ENCODE data around the gene ZFP37.
"Not testable (repeated sequence)": the region's sequence is repeated elsewhere in the genome, so short reads cannot be mapped to it uniquely, and the experiment has no call there.

The ZFP37 gene

DNA sequence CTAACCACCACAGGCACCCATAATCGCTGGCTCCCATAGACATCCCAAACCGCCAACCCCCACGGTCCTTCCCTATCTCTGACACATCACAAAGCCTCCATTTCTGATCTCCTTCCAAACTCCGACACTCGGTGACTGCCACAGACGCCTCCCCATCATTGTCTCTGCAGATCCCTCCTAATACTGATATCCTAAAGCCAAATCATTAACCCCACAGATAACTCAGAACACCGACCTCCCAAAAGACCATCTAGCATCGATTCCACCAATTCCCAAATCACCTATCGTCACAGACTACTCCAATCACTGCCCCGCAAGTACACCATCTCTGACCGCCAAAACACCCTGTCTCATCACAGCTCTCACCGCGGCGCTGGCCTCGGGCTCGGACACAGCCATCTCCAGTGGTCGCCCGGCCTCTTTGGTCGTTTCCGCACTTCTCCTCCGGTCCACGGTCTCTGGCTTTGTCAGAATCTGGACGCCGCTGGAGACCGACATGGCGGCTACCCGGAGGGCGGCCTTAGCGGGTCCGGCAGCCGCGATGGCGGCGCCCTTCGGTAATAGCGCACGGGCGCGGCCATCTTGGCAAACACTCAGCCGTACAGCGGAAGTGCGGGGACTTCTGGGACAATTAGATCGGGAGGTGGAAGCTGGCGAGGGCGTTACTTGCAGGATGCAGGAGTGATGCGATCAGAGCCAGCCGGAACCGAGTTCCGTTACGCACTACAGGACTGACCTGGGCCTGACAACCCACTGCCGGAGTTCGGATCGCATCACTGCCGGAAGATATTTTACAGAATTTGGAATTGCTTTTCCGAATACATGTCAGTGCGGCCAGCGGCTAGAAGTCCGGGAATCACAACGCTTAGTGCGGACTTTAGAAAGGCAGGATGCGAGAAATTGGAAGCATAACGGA, at the start of gene ZFP37:
Gene ZFP37, minus strand, starts transcription at position 534 of the 916 bp plus-strand sequence. Its CDS starts 36 bp downstream, at position 498.
- Histone ChIP-seq H3K9me2 (replicated peaks; ENCODE audit: low read depth, low read length) (no peaks in the 10 kb centered on the region), H2AFZ (ENCODE audit: low read length) (no peak within 1 kb of the TSS), H3F3A (ENCODE audit: low read depth) (no peaks in the 10 kb centered on the region), H3K27me3 (ENCODE audit: insufficient read depth, low read length, poor library complexity, severe bottlenecking) (no peaks in the 10 kb centered on the region), H4K20me1 (ENCODE audit: insufficient read depth, low read length, poor library complexity, severe bottlenecking) (no peaks in the 10 kb centered on the region), H3K4me3 (ENCODE audit: low read length, poor library complexity, severe bottlenecking) (no peak within 1 kb of the TSS), H3K9ac (ENCODE audit: low read depth, low read length, poor library complexity, severe bottlenecking) (no peak within 1 kb of the TSS), H3K4me1 (ENCODE audit: insufficient read depth, low read length, poor library complexity, severe bottlenecking) (no peaks in the 10 kb centered on the region), H3K4me2 (ENCODE audit: low read depth, low read length, poor library complexity, severe bottlenecking) (no peak within 1 kb of the TSS), H3K36me3 (ENCODE audit: insufficient read depth, low read length) (no peaks in the 10 kb centered on the region), H3K79me2 (ENCODE audit: insufficient read depth, low read length) (no peaks in the 10 kb centered on the region), H3K9me3 (ENCODE audit: insufficient read depth, low read depth, low read length) (peaks cover 4% of the 10 kb centered on the region; the same call in 1 of the 2 replicates)
- TF ChIP-seq EZH2phosphoT487 (IDR thresholded peaks at IDR 0.05; ENCODE audit: borderline replicate concordance), result no peak
- TF ChIP-seq, protein P1, sequence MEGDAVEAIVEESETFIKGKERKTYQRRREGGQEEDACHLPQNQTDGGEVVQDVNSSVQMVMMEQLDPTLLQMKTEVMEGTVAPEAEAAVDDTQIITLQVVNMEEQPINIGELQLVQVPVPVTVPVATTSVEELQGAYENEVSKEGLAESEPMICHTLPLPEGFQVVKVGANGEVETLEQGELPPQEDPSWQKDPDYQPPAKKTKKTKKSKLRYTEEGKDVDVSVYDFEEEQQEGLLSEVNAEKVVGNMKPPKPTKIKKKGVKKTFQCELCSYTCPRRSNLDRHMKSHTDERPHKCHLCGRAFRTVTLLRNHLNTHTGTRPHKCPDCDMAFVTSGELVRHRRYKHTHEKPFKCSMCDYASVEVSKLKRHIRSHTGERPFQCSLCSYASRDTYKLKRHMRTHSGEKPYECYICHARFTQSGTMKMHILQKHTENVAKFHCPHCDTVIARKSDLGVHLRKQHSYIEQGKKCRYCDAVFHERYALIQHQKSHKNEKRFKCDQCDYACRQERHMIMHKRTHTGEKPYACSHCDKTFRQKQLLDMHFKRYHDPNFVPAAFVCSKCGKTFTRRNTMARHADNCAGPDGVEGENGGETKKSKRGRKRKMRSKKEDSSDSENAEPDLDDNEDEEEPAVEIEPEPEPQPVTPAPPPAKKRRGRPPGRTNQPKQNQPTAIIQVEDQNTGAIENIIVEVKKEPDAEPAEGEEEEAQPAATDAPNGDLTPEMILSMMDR (conservative IDR thresholded peaks at IDR 0.05; ENCODE audit: low read length), result no peak

DNA sequence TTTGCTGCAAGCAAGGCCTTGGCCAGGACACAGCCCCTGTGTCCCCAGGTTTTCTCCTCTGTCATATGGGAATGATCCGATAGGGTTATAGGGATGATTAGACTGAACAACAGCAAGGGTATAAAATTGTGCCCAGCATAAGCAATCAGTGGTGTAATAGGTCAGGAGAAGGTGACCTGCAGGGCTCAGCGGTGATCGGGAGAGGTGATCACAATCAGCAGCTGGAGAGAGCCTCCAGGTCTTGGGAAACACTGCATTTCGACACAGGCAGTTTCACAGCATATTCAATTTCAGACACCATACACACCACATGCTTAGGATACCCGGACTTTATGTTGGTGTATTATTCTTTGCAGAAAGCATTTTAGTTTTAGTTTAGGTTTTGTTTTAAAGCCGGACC, 48.8 kb upstream of the ZFP37 start:
- not testable (repeated sequence) for H3K9ac ChIP-seq (ENCODE audit: low read depth, low read length, poor library complexity, severe bottlenecking); H3K4me2 ChIP-seq (ENCODE audit: low read depth, low read length, poor library complexity, severe bottlenecking); H3K4me1 ChIP-seq (ENCODE audit: insufficient read depth, low read length, poor library complexity, severe bottlenecking); H3K4me3 ChIP-seq (ENCODE audit: low read length, poor library complexity, severe bottlenecking); H3K27me3 ChIP-seq (ENCODE audit: insufficient read depth, low read length, poor library complexity, severe bottlenecking); H3K36me3 ChIP-seq (ENCODE audit: insufficient read depth, low read length); H3K9me3 ChIP-seq (ENCODE audit: insufficient read depth, low read depth, low read length); H3K79me2 ChIP-seq (ENCODE audit: insufficient read depth, low read length); H3K9me2 ChIP-seq (replicated peaks; ENCODE audit: low read depth, low read length); H4K20me1 ChIP-seq (ENCODE audit: insufficient read depth, low read length, poor library complexity, severe bottlenecking); H2AFZ ChIP-seq (ENCODE audit: low read length); H3F3A ChIP-seq (ENCODE audit: low read depth)

DNA sequence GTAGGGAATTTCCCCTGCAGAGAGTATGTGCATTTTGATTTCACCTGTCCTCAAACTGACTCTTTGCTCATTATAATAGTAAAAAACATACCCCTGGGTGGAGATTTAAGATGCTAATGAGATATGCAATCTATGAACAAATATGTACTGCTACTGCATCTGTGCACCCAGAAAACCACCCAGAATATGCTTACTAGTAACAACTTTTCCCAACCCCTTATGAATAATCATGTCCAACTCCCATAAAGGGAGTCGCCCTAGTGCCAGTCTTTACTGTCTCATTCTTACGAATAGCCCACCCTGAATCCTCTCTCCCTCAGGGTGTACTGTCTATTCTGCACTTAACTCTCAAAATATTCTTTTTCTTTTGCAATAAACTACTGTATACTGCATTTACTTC, 39.0 kb upstream of the ZFP37 start:
- Histone ChIP-seq H3K36me3 (ENCODE audit: insufficient read depth, low read length) (no peaks in the 10 kb centered on the region), H3K9ac (ENCODE audit: low read depth, low read length, poor library complexity, severe bottlenecking) (no peak overlapping the region), H3K27me3 (ENCODE audit: insufficient read depth, low read length, poor library complexity, severe bottlenecking) (no peaks in the 10 kb centered on the region), H4K20me1 (ENCODE audit: insufficient read depth, low read length, poor library complexity, severe bottlenecking) (no peaks in the 10 kb centered on the region), H3F3A (ENCODE audit: low read depth) (no peaks in the 10 kb centered on the region), H3K79me2 (ENCODE audit: insufficient read depth, low read length) (no peaks in the 10 kb centered on the region), H2AFZ (ENCODE audit: low read length) (no peak overlapping the region), H3K4me3 (ENCODE audit: low read length, poor library complexity, severe bottlenecking) (no peak overlapping the region), H3K4me1 (ENCODE audit: insufficient read depth, low read length, poor library complexity, severe bottlenecking) (no peaks in the 10 kb centered on the region), H3K9me3 (ENCODE audit: insufficient read depth, low read depth, low read length) (no peaks in the 10 kb centered on the region), H3K9me2 (replicated peaks; ENCODE audit: low read depth, low read length) (no peaks in the 10 kb centered on the region), H3K4me2 (ENCODE audit: low read depth, low read length, poor library complexity, severe bottlenecking) (no peak overlapping the region)
- TF ChIP-seq EZH2phosphoT487 (IDR thresholded peaks at IDR 0.05; ENCODE audit: borderline replicate concordance), result no peak
- TF ChIP-seq, protein P1 (conservative IDR thresholded peaks at IDR 0.05; ENCODE audit: low read length), result no peak

DNA sequence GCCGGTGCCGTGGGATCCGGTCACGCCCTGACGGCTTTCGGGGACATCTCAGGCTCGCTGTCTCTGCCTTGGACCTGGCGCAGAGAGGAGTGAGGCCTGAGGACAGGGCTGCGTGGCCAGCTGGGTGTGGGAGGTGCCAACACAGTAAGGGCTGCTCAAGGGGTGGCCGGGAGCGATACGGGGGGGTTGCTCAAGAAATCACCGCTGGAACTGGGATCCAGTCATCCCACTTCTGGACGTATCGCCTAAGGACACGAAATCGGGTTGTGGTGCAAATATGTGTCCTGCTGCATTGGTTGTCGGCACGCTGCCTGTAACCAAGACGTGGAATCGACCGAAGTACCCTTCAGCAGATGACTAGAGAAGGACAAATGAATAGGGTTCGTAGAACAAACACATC, 33.4 kb upstream of the ZFP37 start:
- H3K27me3 ChIP-seq (ENCODE audit: insufficient read depth, low read length, poor library complexity, severe bottlenecking); H3K9me3 ChIP-seq (ENCODE audit: insufficient read depth, low read depth, low read length); H3K9me2 ChIP-seq (replicated peaks; ENCODE audit: low read depth, low read length); H3K4me3 ChIP-seq (ENCODE audit: low read length, poor library complexity, severe bottlenecking); H3F3A ChIP-seq (ENCODE audit: low read depth); H4K20me1 ChIP-seq (ENCODE audit: insufficient read depth, low read length, poor library complexity, severe bottlenecking); H3K4me2 ChIP-seq (ENCODE audit: low read depth, low read length, poor library complexity, severe bottlenecking); H3K36me3 ChIP-seq (ENCODE audit: insufficient read depth, low read length); H3K79me2 ChIP-seq (ENCODE audit: insufficient read depth, low read length); H3K9ac ChIP-seq (ENCODE audit: low read depth, low read length, poor library complexity, severe bottlenecking); H2AFZ ChIP-seq (ENCODE audit: low read length); H3K4me1 ChIP-seq (ENCODE audit: insufficient read depth, low read length, poor library complexity, severe bottlenecking): not testable (repeated sequence)

DNA sequence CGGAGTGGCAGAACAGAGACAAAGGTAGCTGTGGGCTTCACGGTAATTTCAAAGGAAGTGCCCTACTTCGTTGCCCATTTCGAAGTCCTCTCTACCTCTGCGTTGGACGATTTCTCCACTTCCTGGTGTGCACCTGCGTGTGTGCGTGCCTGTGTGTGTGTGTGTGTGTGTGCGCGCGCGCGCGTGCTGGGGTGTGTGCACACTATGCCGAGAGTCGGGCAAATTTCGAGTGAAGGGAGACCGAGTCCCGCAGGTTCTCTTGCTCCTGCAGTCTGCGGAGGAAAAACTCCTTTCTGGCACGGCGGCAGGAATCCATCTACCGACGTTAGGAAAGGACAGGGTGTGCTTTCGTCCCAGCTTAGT, 32.6 kb upstream of the ZFP37 start:
- not testable (repeated sequence) for H3K27me3 ChIP-seq (ENCODE audit: insufficient read depth, low read length, poor library complexity, severe bottlenecking); H2AFZ ChIP-seq (ENCODE audit: low read length); H3K4me2 ChIP-seq (ENCODE audit: low read depth, low read length, poor library complexity, severe bottlenecking); H4K20me1 ChIP-seq (ENCODE audit: insufficient read depth, low read length, poor library complexity, severe bottlenecking); H3K36me3 ChIP-seq (ENCODE audit: insufficient read depth, low read length); H3K79me2 ChIP-seq (ENCODE audit: insufficient read depth, low read length); H3K9me3 ChIP-seq (ENCODE audit: insufficient read depth, low read depth, low read length); H3K4me1 ChIP-seq (ENCODE audit: insufficient read depth, low read length, poor library complexity, severe bottlenecking); H3K9ac ChIP-seq (ENCODE audit: low read depth, low read length, poor library complexity, severe bottlenecking); H3K4me3 ChIP-seq (ENCODE audit: low read length, poor library complexity, severe bottlenecking); H3K9me2 ChIP-seq (replicated peaks; ENCODE audit: low read depth, low read length); H3F3A ChIP-seq (ENCODE audit: low read depth)
